RWPE2 (cell line): ENCODE results near the gene PCDHB8.
"Not testable (repeated sequence)": the region's sequence is repeated elsewhere in the genome, so short reads cannot be mapped to it uniquely, and the experiment has no call there.

Experiments
- ATAC-seq: fragments of 200-7000 bp; cut with Tn5 transposase; 3 replicates; pipeline ENCODE4 v1.9.1; 2021; ENCODE audit warnings: low read depth
- DNase-seq: peaks from one replicate; pipeline ENCODE4 v3.0.0-alpha.2; 2020; ENCODE audit warnings: low spot score
- H3K27ac ChIP-seq: fragments of 450-650 bp; 2 replicates; pipeline ENCODE4 v1.5.1; 2017; ENCODE audit warnings: mild to moderate bottlenecking; ENCODE audit not compliant: poor library complexity, severe bottlenecking
- H3K27me3 ChIP-seq: fragments of 250-450 bp; sonication (Bioruptor Pico); 2 replicates; pipeline ENCODE4 v1.5.1; 2021; ENCODE audit warnings: mild to moderate bottlenecking, moderate library complexity; ENCODE audit not compliant: insufficient read depth, poor library complexity, severe bottlenecking
- H3K36me3 ChIP-seq: fragments of 250-450 bp; sonication (Bioruptor Pico); 2 replicates; pipeline ENCODE4 v1.5.1; 2020; ENCODE audit warnings: low read depth, mild to moderate bottlenecking, moderate library complexity
- H3K4me1 ChIP-seq: fragments of 250-450 bp; sonication (Bioruptor Pico); 2 replicates; pipeline ENCODE4 v1.5.1; 2021; ENCODE audit warnings: mild to moderate bottlenecking, moderate library complexity; ENCODE audit not compliant: insufficient read depth, poor library complexity, severe bottlenecking
- H3K4me3 ChIP-seq: fragments of 250-450 bp; sonication (Bioruptor Pico); 2 replicates; pipeline ENCODE4 v1.5.1; 2021; ENCODE audit warnings: mild to moderate bottlenecking, moderate library complexity; ENCODE audit not compliant: severe bottlenecking
- H3K9me3 ChIP-seq: fragments of 250-450 bp; sonication (Bioruptor Pico); 2 replicates; pipeline ENCODE4 v1.5.1; 2021; ENCODE audit warnings: mild to moderate bottlenecking, moderate library complexity; ENCODE audit not compliant: severe bottlenecking
- TF ChIP-seq, protein P1 (sequence below): fragments of 450-650 bp; IDR thresholded peaks from one replicate; pipeline ENCODE4 v1.5.1; 2017; ENCODE audit warnings: mild to moderate bottlenecking, moderate library complexity; ENCODE audit not compliant: poor library complexity, severe bottlenecking

PCDHB8 gene

DNA sequence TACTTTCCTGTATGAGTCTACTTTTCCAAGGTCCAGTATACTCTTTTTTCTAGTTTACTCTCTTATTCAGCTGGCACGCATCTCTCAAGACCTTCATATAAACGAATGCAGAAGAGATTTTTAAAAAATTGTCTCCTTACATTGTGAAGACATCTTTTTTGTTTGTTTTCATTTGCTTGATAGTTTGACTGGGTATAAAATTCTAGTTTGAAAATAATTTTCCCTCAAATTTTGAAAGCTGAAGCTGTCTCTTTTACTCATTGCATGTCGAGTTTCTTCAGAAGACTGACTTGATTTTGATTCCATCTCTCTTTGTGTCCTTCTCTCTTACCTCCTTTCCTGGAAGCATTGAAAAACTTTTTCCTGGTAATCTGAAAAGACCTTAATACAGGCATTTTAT, 18.8 kb downstream of the PCDHB8 start:
- Histone ChIP-seq H3K4me3 (no peak overlapping the region), H3K27ac (no peak overlapping the region), H3K4me1 (no peaks in the 10 kb centered on the region), H3K9me3 (peaks cover 14% of the 10 kb centered on the region), H3K36me3 (no peaks in the 10 kb centered on the region), H3K27me3 (peaks cover 32% of the 10 kb centered on the region)
- TF ChIP-seq, protein P1, sequence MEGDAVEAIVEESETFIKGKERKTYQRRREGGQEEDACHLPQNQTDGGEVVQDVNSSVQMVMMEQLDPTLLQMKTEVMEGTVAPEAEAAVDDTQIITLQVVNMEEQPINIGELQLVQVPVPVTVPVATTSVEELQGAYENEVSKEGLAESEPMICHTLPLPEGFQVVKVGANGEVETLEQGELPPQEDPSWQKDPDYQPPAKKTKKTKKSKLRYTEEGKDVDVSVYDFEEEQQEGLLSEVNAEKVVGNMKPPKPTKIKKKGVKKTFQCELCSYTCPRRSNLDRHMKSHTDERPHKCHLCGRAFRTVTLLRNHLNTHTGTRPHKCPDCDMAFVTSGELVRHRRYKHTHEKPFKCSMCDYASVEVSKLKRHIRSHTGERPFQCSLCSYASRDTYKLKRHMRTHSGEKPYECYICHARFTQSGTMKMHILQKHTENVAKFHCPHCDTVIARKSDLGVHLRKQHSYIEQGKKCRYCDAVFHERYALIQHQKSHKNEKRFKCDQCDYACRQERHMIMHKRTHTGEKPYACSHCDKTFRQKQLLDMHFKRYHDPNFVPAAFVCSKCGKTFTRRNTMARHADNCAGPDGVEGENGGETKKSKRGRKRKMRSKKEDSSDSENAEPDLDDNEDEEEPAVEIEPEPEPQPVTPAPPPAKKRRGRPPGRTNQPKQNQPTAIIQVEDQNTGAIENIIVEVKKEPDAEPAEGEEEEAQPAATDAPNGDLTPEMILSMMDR = no peak
- ATAC-seq = no peak
- no peak for DNase-seq

DNA sequence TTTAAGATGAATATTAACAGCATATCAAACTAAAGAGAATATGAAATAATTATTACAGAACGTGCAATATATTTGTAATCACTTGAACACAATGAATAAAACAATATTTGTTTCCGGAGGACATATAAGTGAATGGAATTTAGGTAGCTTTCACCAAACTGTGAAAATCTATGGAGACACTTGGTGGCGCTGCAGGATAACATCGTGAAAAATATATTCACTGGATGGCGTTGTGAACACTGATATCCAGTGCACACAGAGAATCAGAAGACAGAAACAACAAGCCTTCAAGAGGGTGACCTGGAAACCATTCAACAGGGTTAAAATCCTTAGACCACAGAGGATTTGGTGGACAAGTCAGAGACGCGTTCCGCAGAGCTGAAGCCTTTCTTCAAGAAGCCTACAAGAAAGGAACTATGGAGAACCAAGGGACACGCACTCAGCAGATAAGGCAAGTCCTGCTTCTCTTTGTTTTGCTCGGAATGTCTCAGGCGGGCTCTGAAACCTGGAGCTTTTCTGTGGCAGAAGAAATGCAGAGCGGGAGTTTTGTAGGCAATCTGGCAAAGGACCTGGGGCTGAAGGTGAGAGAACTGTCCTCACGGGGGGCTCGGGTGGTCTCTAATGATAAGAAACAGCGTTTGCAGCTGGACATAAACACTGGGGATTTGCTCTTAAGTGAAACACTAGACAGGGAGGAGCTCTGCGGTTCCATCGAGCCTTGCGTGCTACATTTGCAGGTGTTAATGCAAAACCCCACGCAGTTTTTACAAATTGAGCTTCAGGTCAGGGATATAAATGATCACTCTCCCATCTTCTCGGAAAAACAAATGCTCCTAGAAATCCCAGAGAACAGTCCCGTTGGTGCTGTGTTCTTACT, 22.0 kb downstream of the PCDHB8 start, which contains the start of gene PCDHB11:
Gene PCDHB11 (plus strand): TSS at position 269 of the 877 bp plus-strand sequence. CDS start 148 bp downstream, at position 417.
- Histone ChIP-seq H3K36me3 (no peaks in the 10 kb centered on the region), H3K9me3 (peaks cover 14% of the 10 kb centered on the region), H3K4me3 (no peak within 1 kb of the TSS), H3K4me1 (no peaks in the 10 kb centered on the region), H3K27me3 (peaks cover 22% of the 10 kb centered on the region), H3K27ac (no peak within 1 kb of the TSS)
- DNase-seq = no peak
- TF ChIP-seq, protein P1 = peak; percentile 26
- ATAC-seq = no peak

DNA sequence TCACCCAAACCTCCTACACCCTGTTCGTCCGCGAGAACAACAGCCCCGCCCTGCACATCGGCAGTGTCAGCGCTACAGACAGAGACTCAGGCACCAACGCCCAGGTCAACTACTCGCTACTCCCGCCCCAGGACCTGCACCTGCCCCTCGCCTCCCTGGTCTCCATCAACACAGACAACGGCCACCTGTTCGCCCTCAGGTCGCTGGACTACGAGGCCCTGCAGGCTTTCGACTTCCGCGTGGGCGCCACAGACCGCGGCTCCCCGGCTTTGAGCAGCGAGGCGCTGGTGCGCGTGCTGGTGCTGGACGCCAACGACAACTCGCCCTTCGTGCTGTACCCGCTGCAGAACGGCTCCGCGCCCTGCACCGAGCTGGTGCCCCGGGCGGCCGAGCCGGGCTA, 23.5 kb downstream of the PCDHB8 start:
- ATAC-seq, H3K36me3 ChIP-seq, H3K27ac ChIP-seq, H3K4me3 ChIP-seq, H3K9me3 ChIP-seq, H3K4me1 ChIP-seq, DNase-seq: not testable (repeated sequence)
- peaks cover 25% of the 10 kb centered on the region for H3K27me3 ChIP-seq

DNA sequence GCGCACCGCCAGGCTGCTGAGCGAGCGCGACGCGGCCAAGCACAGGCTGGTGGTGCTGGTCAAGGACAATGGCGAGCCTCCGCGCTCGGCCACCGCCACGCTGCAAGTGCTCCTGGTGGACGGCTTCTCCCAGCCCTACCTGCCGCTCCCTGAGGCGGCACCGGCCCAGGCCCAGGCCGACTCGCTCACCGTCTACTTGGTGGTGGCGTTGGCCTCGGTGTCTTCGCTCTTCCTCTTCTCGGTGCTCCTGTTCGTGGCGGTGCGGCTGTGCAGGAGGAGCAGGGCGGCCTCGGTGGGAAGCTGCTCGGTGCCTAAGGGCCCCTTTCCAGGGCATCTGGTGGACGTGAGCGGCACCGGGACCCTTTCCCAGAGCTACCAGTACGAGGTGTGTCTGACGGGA, 24.1 kb downstream of the PCDHB8 start:
- ATAC-seq, H3K4me3 ChIP-seq, H3K4me1 ChIP-seq, DNase-seq, H3K36me3 ChIP-seq, H3K27ac ChIP-seq, H3K9me3 ChIP-seq: not testable (repeated sequence)
- peaks cover 27% of the 10 kb centered on the region for H3K27me3 ChIP-seq

DNA sequence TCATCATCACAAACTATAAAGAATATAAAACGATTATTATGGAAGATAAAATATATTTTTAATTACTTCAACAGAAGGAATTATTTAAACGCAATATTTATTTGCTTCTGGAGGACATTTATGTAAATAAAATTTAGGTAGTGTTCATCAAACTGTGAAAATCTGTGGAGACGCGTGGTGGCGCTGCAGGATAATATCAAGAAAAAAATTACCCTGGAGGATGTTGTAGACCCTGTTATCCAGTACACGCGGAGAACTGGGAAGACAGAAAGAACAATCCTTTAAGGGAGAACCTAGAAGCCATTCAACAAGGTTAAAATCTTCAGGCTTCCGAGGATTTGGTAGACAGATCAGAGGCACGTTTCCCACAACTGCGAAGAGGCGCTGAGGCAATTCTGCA, 30.9 kb downstream of the PCDHB8 start, which contains the start of gene PCDHB12:
Gene PCDHB12 (plus strand): TSS at position 242 of the 400 bp plus-strand sequence. CDS start 189 bp downstream, outside the sequence.
- Histone ChIP-seq H3K27me3 (peaks cover 38% of the 10 kb centered on the region), H3K27ac (no peak within 1 kb of the TSS), H3K36me3 (no peaks in the 10 kb centered on the region), H3K4me3 (no peak within 1 kb of the TSS), H3K4me1 (no peaks in the 10 kb centered on the region), H3K9me3 (peaks cover 4% of the 10 kb centered on the region)
- TF ChIP-seq, protein P1 = peak; percentile 22
- DNase-seq (no peak), ATAC-seq (no peak)

DNA sequence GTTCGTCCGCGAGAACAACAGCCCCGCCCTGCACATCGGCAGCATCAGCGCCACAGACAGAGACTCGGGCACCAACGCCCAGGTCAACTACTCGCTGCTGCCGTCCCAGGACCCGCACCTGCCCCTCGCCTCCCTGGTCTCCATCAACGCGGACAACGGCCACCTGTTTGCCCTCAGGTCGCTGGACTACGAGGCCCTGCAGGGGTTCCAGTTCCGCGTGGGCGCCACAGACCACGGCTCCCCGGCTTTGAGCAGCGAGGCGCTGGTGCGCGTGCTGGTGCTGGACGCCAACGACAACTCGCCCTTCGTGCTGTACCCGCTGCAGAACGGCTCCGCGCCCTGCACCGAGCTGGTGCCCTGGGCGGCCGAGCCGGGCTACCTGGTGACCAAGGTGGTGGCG, 32.7 kb downstream of the PCDHB8 start:
- ATAC-seq, H3K4me3 ChIP-seq, H3K9me3 ChIP-seq, H3K36me3 ChIP-seq, H3K27ac ChIP-seq, H3K4me1 ChIP-seq, DNase-seq: not testable (repeated sequence)
- peaks cover 45% of the 10 kb centered on the region for H3K27me3 ChIP-seq

DNA sequence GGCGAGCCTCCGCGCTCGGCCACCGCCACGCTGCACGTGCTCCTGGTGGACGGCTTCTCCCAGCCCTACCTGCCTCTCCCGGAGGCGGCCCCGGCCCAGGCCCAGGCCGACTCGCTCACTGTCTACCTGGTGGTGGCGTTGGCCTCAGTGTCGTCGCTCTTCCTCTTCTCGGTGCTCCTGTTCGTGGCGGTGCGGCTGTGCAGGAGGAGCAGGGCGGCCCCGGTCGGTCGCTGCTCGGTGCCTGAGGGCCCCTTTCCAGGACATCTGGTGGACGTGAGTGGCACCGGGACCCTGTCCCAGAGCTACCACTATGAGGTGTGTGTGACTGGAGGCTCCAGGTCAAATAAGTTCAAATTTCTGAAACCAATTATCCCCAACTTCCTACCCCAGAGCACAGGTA, 33.3 kb downstream of the PCDHB8 start:
- not testable (repeated sequence) for ATAC-seq, H3K36me3 ChIP-seq, H3K9me3 ChIP-seq, H3K4me3 ChIP-seq, H3K4me1 ChIP-seq, H3K27ac ChIP-seq, DNase-seq
- H3K27me3 ChIP-seq = peaks cover 45% of the 10 kb centered on the region
